Measurements from ENCODE around the gene BRINP3. TPM values are rescaled to one million over a fixed set of nuclear protein-coding genes. Genes with fewer than 3 reads are reported as not detected.

Gene BRINP3
- total RNA-seq, 1 donor from 2014 or later = not detected

DNA sequence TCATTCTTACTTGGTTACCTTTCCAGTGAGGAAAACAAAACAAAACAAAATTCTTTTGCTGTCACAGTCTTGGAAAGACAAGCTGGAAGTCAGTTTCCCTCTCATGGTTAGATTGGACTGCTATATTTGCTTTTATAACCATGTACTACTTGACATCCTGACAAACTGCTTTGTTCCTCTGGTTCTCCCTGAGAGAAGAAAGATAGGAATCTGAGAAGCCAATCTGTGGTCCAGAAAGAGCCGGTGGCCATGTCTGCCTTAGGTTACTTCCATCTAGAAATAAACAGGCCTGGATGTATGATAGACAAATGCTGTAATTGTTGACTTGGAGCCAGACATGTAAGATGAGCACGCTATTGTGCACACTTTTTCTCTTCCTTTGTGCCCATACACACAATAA lies 330.0 kb downstream of the BRINP3 start:
- Histone ChIP-seq H3K36me3 (ENCODE audit: insufficient read depth, low read length) (no peaks in the 10 kb centered on the region), H3K9ac (ENCODE audit: low read length) (no peak overlapping the region), H3K4me3 (ENCODE audit: insufficient read depth, low read depth, low read length) (no peak overlapping the region), H3K79me2 (ENCODE audit: insufficient read depth, low read length) (no peaks in the 10 kb centered on the region), H3K4me1 (ENCODE audit: insufficient read depth, low read length) (no peaks in the 10 kb centered on the region), H3K27me3 (ENCODE audit: insufficient read depth, low read length) (no peaks in the 10 kb centered on the region), H3K4me2 (ENCODE audit: low read length) (no peak overlapping the region), H3K27ac (ENCODE audit: low read depth, low read length) (no peak overlapping the region), H2AFZ (ENCODE audit: low read depth, low read length) (no peak overlapping the region), H3K9me3 (ENCODE audit: insufficient read depth, low read depth, low read length) (no peaks in the 10 kb centered on the region), H4K20me1 (ENCODE audit: insufficient read depth, low read length) (no peaks in the 10 kb centered on the region)
- FAIRE-seq = no peak
- DNase-seq (ENCODE audit: low read depth) = no peak
- no peaks in the 10 kb centered on the region for H3K27me3 Mint-ChIP-seq (ENCODE audit: low read depth, unreplicated experiment)
- H3K36me3 Mint-ChIP-seq (ENCODE audit: low read depth, unreplicated experiment) = no peaks in the 10 kb centered on the region
- no peak overlapping the region for H3K4me3 Mint-ChIP-seq (ENCODE audit: unreplicated experiment)
- no peak overlapping the region for H3K27ac Mint-ChIP-seq (ENCODE audit: unreplicated experiment)
- no peaks in the 10 kb centered on the region for H3K9me3 Mint-ChIP-seq (ENCODE audit: unreplicated experiment)
- TF ChIP-seq EZH2 (IDR thresholded peaks at IDR 0.05; ENCODE audit: insufficient read depth, low read length) (no peak), CTCF (IDR thresholded peaks at IDR 0.05; ENCODE audit: insufficient read depth, low read depth, low read length) (no peak)
- no peaks in the 10 kb centered on the region for H3K4me1 Mint-ChIP-seq (ENCODE audit: low read depth, unreplicated experiment)

DNA sequence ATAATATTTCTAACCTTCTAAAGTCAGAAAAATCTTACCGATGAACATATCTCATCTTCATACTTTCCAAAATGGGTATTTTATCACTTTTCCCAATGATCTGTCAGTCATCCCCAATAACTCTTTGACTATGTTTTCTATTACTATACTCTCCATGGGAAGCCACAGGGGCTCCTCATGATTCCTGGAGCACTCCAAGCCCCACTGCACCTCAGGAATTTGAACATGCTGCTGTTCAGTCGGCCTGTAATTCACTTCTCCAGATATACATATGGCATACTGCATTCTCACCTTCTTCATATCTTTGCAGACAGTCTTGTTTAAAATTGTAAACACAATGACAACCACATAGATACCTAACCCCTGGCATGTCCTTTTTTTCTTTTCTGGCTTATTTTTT lies 333.0 kb downstream of the BRINP3 start:
- no peaks in the 10 kb centered on the region for H3K4me1 Mint-ChIP-seq (ENCODE audit: low read depth, unreplicated experiment)

More for the DNA sequence above, 333.0 kb downstream of the BRINP3 start:
- Histone ChIP-seq H3K27me3 (ENCODE audit: insufficient read depth, low read length) (no peaks in the 10 kb centered on the region), H3K4me2 (ENCODE audit: low read length) (no peak overlapping the region), H3K4me1 (ENCODE audit: insufficient read depth, low read length) (no peaks in the 10 kb centered on the region), H3K36me3 (ENCODE audit: insufficient read depth, low read length) (no peaks in the 10 kb centered on the region), H3K9ac (ENCODE audit: low read length) (no peak overlapping the region), H3K9me3 (ENCODE audit: insufficient read depth, low read depth, low read length) (no peaks in the 10 kb centered on the region), H3K79me2 (ENCODE audit: insufficient read depth, low read length) (no peaks in the 10 kb centered on the region), H3K4me3 (ENCODE audit: insufficient read depth, low read depth, low read length) (no peak overlapping the region), H3K27ac (ENCODE audit: low read depth, low read length) (no peak overlapping the region), H4K20me1 (ENCODE audit: insufficient read depth, low read length) (no peaks in the 10 kb centered on the region), H2AFZ (ENCODE audit: low read depth, low read length) (no peak overlapping the region)
- no peak overlapping the region for H3K4me3 Mint-ChIP-seq (ENCODE audit: unreplicated experiment)
- H3K36me3 Mint-ChIP-seq (ENCODE audit: low read depth, unreplicated experiment) = no peaks in the 10 kb centered on the region
- FAIRE-seq = no peak
- no peaks in the 10 kb centered on the region for H3K9me3 Mint-ChIP-seq (ENCODE audit: unreplicated experiment)
- no peak for TF ChIP-seq EZH2 (IDR thresholded peaks at IDR 0.05; ENCODE audit: insufficient read depth, low read length)
- TF ChIP-seq CTCF (IDR thresholded peaks at IDR 0.05; ENCODE audit: insufficient read depth, low read depth, low read length) = no peak
- DNase-seq (ENCODE audit: low read depth) = no peak
- no peak overlapping the region for H3K27ac Mint-ChIP-seq (ENCODE audit: unreplicated experiment)
- no peaks in the 10 kb centered on the region for H3K27me3 Mint-ChIP-seq (ENCODE audit: low read depth, unreplicated experiment)

Measured in astrocyte (in vitro differentiated cells and primary cell).